ENCODE data around the gene PLPP7.

The PLPP7 gene

DNA sequence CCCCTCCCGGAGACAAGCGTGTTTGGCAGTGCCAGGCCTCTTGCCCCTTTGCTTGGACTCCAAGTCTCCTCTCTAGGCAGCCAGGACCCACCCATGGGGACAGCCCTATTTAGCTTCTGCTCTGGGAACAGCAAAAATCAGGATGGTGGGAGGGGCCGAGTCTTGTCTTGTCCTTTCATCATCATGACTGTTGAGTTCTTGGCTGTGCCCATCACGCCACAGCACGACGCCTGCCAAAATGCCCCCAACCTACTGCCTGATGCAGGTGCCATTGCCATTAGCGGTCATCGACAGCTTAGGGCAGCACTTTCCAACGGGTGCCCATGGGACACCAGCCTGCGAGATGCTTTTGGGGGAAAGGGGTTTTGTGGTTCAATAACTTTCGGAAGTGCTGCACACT lies 18.9 kb downstream of the PLPP7 start:
- Histone ChIP-seq H3K18ac (ENCODE audit: low read depth in 1 of 2, low read length in 2 of 2) (no peak overlapping the region), H2AFZ (ENCODE audit: low read depth, low read length) (no peak overlapping the region), H3K14ac (ENCODE audit: low read length in 2 of 2) (no peak overlapping the region), H4K8ac (ENCODE audit: low read length) (no peak overlapping the region), H3K4me2 (ENCODE audit: low read length, poor library complexity, severe bottlenecking) (no peak overlapping the region), H3K4me3 (ENCODE audit: insufficient read depth in 1 of 2, low read depth in 1 of 2, low read length in 2 of 2) (no peak overlapping the region), H2AK5ac (ENCODE audit: low read length, severe bottlenecking) (no peak overlapping the region), H3K27ac (ENCODE audit: low read length, poor library complexity, severe bottlenecking) (no peak overlapping the region), H3K23ac (ENCODE audit: low read length in 2 of 2) (no peak overlapping the region), H3K9me3 (ENCODE audit: control insufficient read depth, low read length) (no peaks in the 10 kb centered on the region), H3K36me3 (ENCODE audit: control insufficient read depth in 1 of 2, insufficient read depth in 2 of 2, low read depth in 1 of 2, low read length in 2 of 2) (no peaks in the 10 kb centered on the region), H3K27me3 (ENCODE audit: control insufficient read depth in 1 of 2, insufficient read depth in 1 of 2, low read length in 2 of 2) (peaks cover 0 to 17% of the 10 kb centered on the region in 2 experiments), H3K9ac (ENCODE audit: low read length) (no peak overlapping the region), H3K79me1 (replicated peaks; ENCODE audit: low read length, poor library complexity, severe bottlenecking) (no peaks in the 10 kb centered on the region), H2BK5ac (ENCODE audit: low read depth, low read length, poor library complexity, severe bottlenecking) (no peak overlapping the region), H3K4me1 (ENCODE audit: control insufficient read depth, insufficient read depth, low read depth, low read length) (peaks cover 3% of the 10 kb centered on the region), H2BK120ac (ENCODE audit: low read depth, low read length) (no peak overlapping the region), H3K4ac (ENCODE audit: low read depth in 1 of 2, low read length in 2 of 2) (no peak overlapping the region), H2BK15ac (ENCODE audit: low read depth, poor library complexity, severe bottlenecking) (no peak overlapping the region), H2BK12ac (ENCODE audit: low read length in 2 of 2) (no peak overlapping the region), H4K91ac (ENCODE audit: low read length) (no peak overlapping the region)
- DNase-seq = no peak
- WGBS = 95% methylated on average over 11 of the region's 11 CpGs

DNA sequence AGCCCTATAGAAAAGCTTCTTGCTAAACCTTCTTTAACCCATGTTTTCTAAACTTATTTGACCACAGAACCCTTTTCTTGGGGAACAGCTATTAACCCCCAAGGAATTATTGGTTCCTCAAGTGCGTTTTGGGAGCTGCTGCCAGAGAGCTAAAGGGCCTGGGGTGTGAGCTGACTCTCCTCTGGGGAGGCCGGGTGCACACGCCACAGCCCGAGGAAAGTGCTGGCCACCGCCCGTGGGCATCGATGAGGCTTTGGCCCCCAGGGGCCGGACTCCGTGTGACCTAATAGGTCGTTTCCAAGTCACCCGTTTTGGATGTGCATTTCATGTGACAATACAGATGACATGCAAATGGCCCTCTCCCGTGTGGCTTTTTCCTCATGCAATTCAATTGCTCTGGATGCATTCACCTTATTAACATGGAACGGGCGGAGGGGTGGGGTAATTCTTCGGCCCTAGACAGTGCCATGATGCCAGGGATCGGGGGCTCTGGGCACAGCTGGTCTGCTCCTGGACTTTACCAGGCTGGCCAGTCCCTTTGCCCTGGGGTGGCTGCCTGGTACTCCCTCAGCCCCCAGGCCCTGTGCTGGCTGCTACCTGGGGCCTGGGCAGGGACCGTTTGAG lies 19.5 kb downstream of the PLPP7 start:
- Histone ChIP-seq H2BK15ac (ENCODE audit: low read depth, poor library complexity, severe bottlenecking) (no peak overlapping the region), H2AFZ (ENCODE audit: low read depth, low read length) (no peak overlapping the region), H3K4me1 (ENCODE audit: control insufficient read depth, insufficient read depth, low read depth, low read length) (no peaks in the 10 kb centered on the region), H3K14ac (ENCODE audit: low read length in 2 of 2) (peak overlapping the region in 1 of 2 experiments; percentile 74), H2BK120ac (ENCODE audit: low read depth, low read length) (no peak overlapping the region), H2AK5ac (ENCODE audit: low read length, severe bottlenecking) (no peak overlapping the region), H3K4me2 (ENCODE audit: low read length, poor library complexity, severe bottlenecking) (no peak overlapping the region), H3K36me3 (ENCODE audit: control insufficient read depth in 1 of 2, insufficient read depth in 2 of 2, low read depth in 1 of 2, low read length in 2 of 2) (no peaks in the 10 kb centered on the region), H3K9ac (ENCODE audit: low read length) (no peak overlapping the region), H4K91ac (ENCODE audit: low read length) (no peak overlapping the region), H3K4ac (ENCODE audit: low read depth in 1 of 2, low read length in 2 of 2) (no peak overlapping the region), H2BK12ac (ENCODE audit: low read length in 2 of 2) (no peak overlapping the region), H3K23ac (ENCODE audit: low read length in 2 of 2) (no peak overlapping the region), H3K27me3 (ENCODE audit: control insufficient read depth in 1 of 2, insufficient read depth in 1 of 2, low read length in 2 of 2) (peaks cover 0 to 13% of the 10 kb centered on the region in 2 experiments), H3K79me1 (replicated peaks; ENCODE audit: low read length, poor library complexity, severe bottlenecking) (no peaks in the 10 kb centered on the region), H4K8ac (ENCODE audit: low read length) (no peak overlapping the region), H3K27ac (ENCODE audit: low read length, poor library complexity, severe bottlenecking) (no peak overlapping the region), H3K4me3 (ENCODE audit: insufficient read depth in 1 of 2, low read depth in 1 of 2, low read length in 2 of 2) (no peak overlapping the region), H3K9me3 (ENCODE audit: control insufficient read depth, low read length) (no peaks in the 10 kb centered on the region), H3K18ac (ENCODE audit: low read depth in 1 of 2, low read length in 2 of 2) (no peak overlapping the region), H2BK5ac (ENCODE audit: low read depth, low read length, poor library complexity, severe bottlenecking) (no peak overlapping the region)
- WGBS = 85% methylated on average over 17 of the region's 17 CpGs
- DNase-seq = no peak

DNA sequence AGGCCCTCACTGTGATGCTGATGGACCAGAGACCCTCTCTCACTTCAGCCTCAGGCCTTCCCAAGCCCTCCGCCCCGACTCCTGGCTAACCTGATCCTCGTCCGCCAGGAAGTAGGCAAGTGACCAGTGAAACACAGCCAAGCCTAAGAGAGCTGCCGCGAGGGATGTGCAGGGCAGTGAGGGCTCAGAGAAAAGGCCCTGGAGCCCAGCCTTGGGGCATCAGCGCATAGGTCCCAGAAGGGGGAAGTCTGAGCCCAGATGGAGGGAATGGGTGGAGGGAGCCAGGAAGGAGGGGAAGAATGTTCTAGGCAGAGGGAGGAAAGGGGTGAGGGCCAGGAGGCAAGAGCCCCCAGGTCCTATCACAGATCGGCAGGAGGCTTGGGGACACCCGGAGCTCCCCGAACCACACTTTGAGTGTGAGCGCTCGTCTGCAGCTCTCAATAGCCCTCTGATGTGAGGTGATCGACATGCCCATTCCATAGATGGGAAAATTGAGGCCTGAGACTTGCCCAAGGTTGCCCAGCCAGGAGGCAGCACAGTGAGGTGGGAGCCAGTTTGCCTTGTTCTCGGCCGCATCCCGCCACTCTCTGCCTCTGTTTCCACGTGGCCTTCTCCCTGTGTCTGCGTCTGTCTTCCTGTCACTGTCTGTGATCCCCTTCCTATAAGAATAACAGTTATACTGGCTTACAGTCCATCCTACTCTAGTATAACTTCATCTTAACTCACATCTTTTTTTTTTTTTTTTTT lies 20.2 kb downstream of the PLPP7 start:
- H3K36me3 ChIP-seq (ENCODE audit: control insufficient read depth in 1 of 2, insufficient read depth in 2 of 2, low read depth in 1 of 2, low read length in 2 of 2) = no peaks in the 10 kb centered on the region
- H3K4me3 ChIP-seq (ENCODE audit: insufficient read depth in 1 of 2, low read depth in 1 of 2, low read length in 2 of 2) = peak overlapping the region in 1 of 2 experiments; percentile 2
- H3K79me1 ChIP-seq (replicated peaks; ENCODE audit: low read length, poor library complexity, severe bottlenecking) = no peaks in the 10 kb centered on the region
- no peaks in the 10 kb centered on the region for H3K9me3 ChIP-seq (ENCODE audit: control insufficient read depth, low read length)
- H4K8ac ChIP-seq (ENCODE audit: low read length) = no peak overlapping the region
- H3K23ac ChIP-seq (ENCODE audit: low read length in 2 of 2) = no peak overlapping the region
- H2BK12ac ChIP-seq (ENCODE audit: low read length in 2 of 2) = no peak overlapping the region
- DNase-seq = no peak
- no peak overlapping the region for H2AFZ ChIP-seq (ENCODE audit: low read depth, low read length)
- no peak overlapping the region for H3K4ac ChIP-seq (ENCODE audit: low read depth in 1 of 2, low read length in 2 of 2)
- peaks cover under 1 to 13% of the 10 kb centered on the region in 2 experiments for H3K27me3 ChIP-seq (ENCODE audit: control insufficient read depth in 1 of 2, insufficient read depth in 1 of 2, low read length in 2 of 2)
- H3K27ac ChIP-seq (ENCODE audit: low read length, poor library complexity, severe bottlenecking) = no peak overlapping the region
- no peak overlapping the region for H4K91ac ChIP-seq (ENCODE audit: low read length)
- no peak overlapping the region for H3K9ac ChIP-seq (ENCODE audit: low read length)
- WGBS = 86% methylated on average over 18 of the region's 18 CpGs
- peak overlapping the region in 1 of 2 experiments; percentile 74 for H3K14ac ChIP-seq (ENCODE audit: low read length in 2 of 2)
- H3K18ac ChIP-seq (ENCODE audit: low read depth in 1 of 2, low read length in 2 of 2) = no peak overlapping the region
- no peak overlapping the region for H2BK120ac ChIP-seq (ENCODE audit: low read depth, low read length)
- no peaks in the 10 kb centered on the region for H3K4me1 ChIP-seq (ENCODE audit: control insufficient read depth, insufficient read depth, low read depth, low read length)
- H2BK5ac ChIP-seq (ENCODE audit: low read depth, low read length, poor library complexity, severe bottlenecking) = no peak overlapping the region
- no peak overlapping the region for H3K4me2 ChIP-seq (ENCODE audit: low read length, poor library complexity, severe bottlenecking)
- no peak overlapping the region for H2BK15ac ChIP-seq (ENCODE audit: low read depth, poor library complexity, severe bottlenecking)
- no peak overlapping the region for H2AK5ac ChIP-seq (ENCODE audit: low read length, severe bottlenecking)

DNA sequence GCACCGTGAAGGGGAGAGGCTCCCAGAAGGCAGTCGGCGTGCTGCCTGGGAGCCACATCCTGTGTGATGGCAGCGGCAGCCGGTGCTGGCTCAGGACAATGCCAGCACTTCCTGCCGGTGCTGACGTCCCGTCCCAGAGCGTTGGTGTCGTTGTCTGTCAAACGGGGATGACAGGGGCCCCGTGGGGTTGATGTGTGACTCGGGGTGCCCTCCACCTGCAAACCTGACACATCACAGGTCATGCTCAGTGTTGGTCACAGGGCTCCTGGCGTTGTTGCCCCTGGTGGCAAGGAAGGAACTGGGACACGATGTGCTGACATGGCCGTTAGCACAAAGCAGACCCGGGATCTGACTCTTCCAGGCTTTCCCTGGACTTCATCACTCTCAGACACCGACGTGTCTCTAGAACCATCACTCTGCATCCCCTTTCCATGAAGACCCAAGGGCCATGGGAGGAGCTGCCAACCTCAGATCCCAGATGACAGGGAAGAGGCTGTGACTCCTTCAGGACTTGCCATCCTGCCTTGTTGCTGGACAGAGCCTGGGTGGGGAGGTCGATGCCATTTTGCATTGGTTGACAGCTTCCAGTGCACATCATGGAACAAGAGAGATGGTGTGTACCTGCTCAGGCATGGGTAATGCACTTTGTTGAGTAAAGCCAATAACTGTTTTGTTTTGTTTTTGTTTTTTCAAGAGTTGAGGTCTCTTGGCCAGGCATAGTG lies 21.5 kb downstream of the PLPP7 start:
- Histone ChIP-seq H2BK5ac (ENCODE audit: low read depth, low read length, poor library complexity, severe bottlenecking) (no peak overlapping the region), H3K79me1 (replicated peaks; ENCODE audit: low read length, poor library complexity, severe bottlenecking) (no peaks in the 10 kb centered on the region), H3K27ac (ENCODE audit: low read length, poor library complexity, severe bottlenecking) (no peak overlapping the region), H2AK5ac (ENCODE audit: low read length, severe bottlenecking) (no peak overlapping the region), H2BK15ac (ENCODE audit: low read depth, poor library complexity, severe bottlenecking) (no peak overlapping the region), H3K4me1 (ENCODE audit: control insufficient read depth, insufficient read depth, low read depth, low read length) (no peaks in the 10 kb centered on the region), H3K9ac (ENCODE audit: low read length) (no peak overlapping the region), H2AFZ (ENCODE audit: low read depth, low read length) (no peak overlapping the region), H3K36me3 (ENCODE audit: control insufficient read depth in 1 of 2, insufficient read depth in 2 of 2, low read depth in 1 of 2, low read length in 2 of 2) (no peaks in the 10 kb centered on the region), H2BK120ac (ENCODE audit: low read depth, low read length) (no peak overlapping the region), H4K91ac (ENCODE audit: low read length) (no peak overlapping the region), H3K27me3 (ENCODE audit: control insufficient read depth in 1 of 2, insufficient read depth in 1 of 2, low read length in 2 of 2) (peaks cover 10 to 23% of the 10 kb centered on the region in 2 experiments), H3K4me2 (ENCODE audit: low read length, poor library complexity, severe bottlenecking) (no peak overlapping the region), H3K23ac (ENCODE audit: low read length in 2 of 2) (no peak overlapping the region), H3K14ac (ENCODE audit: low read length in 2 of 2) (no peak overlapping the region), H3K9me3 (ENCODE audit: control insufficient read depth, low read length) (no peaks in the 10 kb centered on the region), H3K4ac (ENCODE audit: low read depth in 1 of 2, low read length in 2 of 2) (no peak overlapping the region), H4K8ac (ENCODE audit: low read length) (no peak overlapping the region), H2BK12ac (ENCODE audit: low read length in 2 of 2) (no peak overlapping the region), H3K18ac (ENCODE audit: low read depth in 1 of 2, low read length in 2 of 2) (no peak overlapping the region), H3K4me3 (ENCODE audit: insufficient read depth in 1 of 2, low read depth in 1 of 2, low read length in 2 of 2) (no peak overlapping the region)
- no peak for DNase-seq
- WGBS = 52% methylated on average over 20 of the region's 20 CpGs

Measured in mesenchymal stem cell (in vitro differentiated cells and primary cell).